G401.6 (cell line): ENCODE measurements around the gene KCNAB3.
A peak's percentile ranks its signal among the peaks of the same experiment; 100 is the strongest.

Source experiments
- FAIRE-seq: peaks from 2 replicates; lab custom pipeline; 2012; peaks lifted over from hg19 to GRCh38; lab: Jason Lieb, UNC

Gene KCNAB3

GRCh38 chr17:7940034-7940433 is 10.4 kb upstream of the KCNAB3 start:
- no peak for FAIRE-seq

GRCh38 chr17:7935859-7936258 is 6.2 kb upstream of the KCNAB3 start:
- no peak for FAIRE-seq

- FAIRE-seq = no peak
These were observed 3.3 kb upstream of the KCNAB3 start for GRCh38 chr17:7932949-7933348.

GRCh38 chr17:7932483-7932891 is 2.8 kb upstream of the KCNAB3 start:
- no peak for FAIRE-seq

- FAIRE-seq = peak; percentile 98
These were observed 2.2 kb upstream of the KCNAB3 start, which contains the start of the genes CNTROB and TRAPPC1 for GRCh38 chr17:7931709-7932482. Gene CNTROB, plus strand, starts transcription at chr17:7932206. Its CDS starts 874 bp downstream, at chr17:7933080. Gene TRAPPC1, minus strand, starts transcription at chr17:7931946. Its CDS starts 117 bp downstream, at chr17:7931829.

GRCh38 chr17:7930841-7931631 is 1.4 kb upstream of the KCNAB3 start:
- no peak for FAIRE-seq

- FAIRE-seq = no peak
These were observed 2.1 kb downstream of the KCNAB3 start for GRCh38 chr17:7927596-7927995.

GRCh38 chr17:7922845-7923628 is 6.6 kb downstream of the KCNAB3 start:
- no peak for FAIRE-seq

GRCh38 chr17:7922269-7922844 is 7.3 kb downstream of the KCNAB3 start:
- no peak for FAIRE-seq

- no peak for FAIRE-seq
These were observed 12.8 kb downstream of the KCNAB3 start for GRCh38 chr17:7916808-7917207.

GRCh38 chr17:7916385-7916682 is 13.3 kb downstream of the KCNAB3 start:
- no peak for FAIRE-seq

- no peak for FAIRE-seq
These were observed 13.9 kb downstream of the KCNAB3 start, which contains the start of gene RNF227 for GRCh38 chr17:7915611-7916384. Gene RNF227, minus strand, starts transcription at chr17:7916289. Its CDS starts 94 bp downstream, at chr17:7916195.

GRCh38 chr17:7915179-7915610 is 14.5 kb downstream of the KCNAB3 start:
- no peak for FAIRE-seq

- peak; percentile 97 for FAIRE-seq
These were observed 16.6 kb downstream of the KCNAB3 start for GRCh38 chr17:7912927-7913524.

- FAIRE-seq = no peak
These were observed 18.5 kb downstream of the KCNAB3 start for GRCh38 chr17:7911116-7911515.

GRCh38 chr17:7910711-7911110 is 18.9 kb downstream of the KCNAB3 start:
- FAIRE-seq = no peak

- FAIRE-seq = no peak
These were observed 19.4 kb downstream of the KCNAB3 start for GRCh38 chr17:7910281-7910680.

- no peak for FAIRE-seq
These were observed 20.6 kb downstream of the KCNAB3 start for GRCh38 chr17:7909089-7909488.

- FAIRE-seq = no peak
These were observed 26.2 kb downstream of the KCNAB3 start for GRCh38 chr17:7903154-7904103.

GRCh38 chr17:7897773-7898172 is 31.9 kb downstream of the KCNAB3 start:
- FAIRE-seq = no peak
